CD14-positive monocyte (primary cell): ENCODE results near the gene PACSIN2. TPM values are rescaled to one million over a fixed set of nuclear protein-coding genes. Genes with fewer than 3 reads are reported as not detected.
"Not testable (repeated sequence)": the region's sequence is repeated elsewhere in the genome, so short reads cannot be mapped to it uniquely, and the experiment has no call there.

Source experiments
- DNase-seq, 3 donors: peaks; one replicate each; pipeline ENCODE4 v3.0.0-alpha.2; 2011 to 2022
- H2AFZ ChIP-seq: 2 replicates; pipeline ENCODE4 v1.6.0; 2012; ENCODE audit warnings: mild to moderate bottlenecking, low read depth, low read length, inconsistent platforms; ENCODE audit not compliant: insufficient read depth, poor library complexity, severe bottlenecking
- H3K27ac ChIP-seq, 2 donors: 1 replicate in 1 of 2; 2 replicates in 1 of 2; pipeline ENCODE4 v1.5.1; 2012 to 2013; ENCODE audit warnings: low read length in 2 of 2, control low read depth in 1 of 2, inconsistent platforms in 1 of 2, low read depth in 1 of 2, mild to moderate bottlenecking in 1 of 2
- H3K27me3 ChIP-seq, 2 donors: one replicate each; pipeline versions ENCODE4 v1.6.0 to v1.6.1; 2011 to 2013; ENCODE audit warnings: low read length in 2 of 2; ENCODE audit not compliant: control insufficient read depth in 2 of 2, insufficient read depth in 2 of 2
- H3K36me3 ChIP-seq, 2 donors: replicated peaks in 1 of 2; 1 replicate in 1 of 2; 2 replicates in 1 of 2; pipeline versions ENCODE4 v1.5.1 to v1.6.1; 2012 to 2013; ENCODE audit warnings: low read length in 2 of 2, control low read depth in 1 of 2, inconsistent platforms in 1 of 2, mild to moderate bottlenecking in 1 of 2; ENCODE audit not compliant: insufficient read depth in 2 of 2, control insufficient read depth in 1 of 2
- H3K4me1 ChIP-seq, 2 donors: 1 replicate in 1 of 2; 2 replicates in 1 of 2; pipeline versions ENCODE4 v1.5.1 to v1.6.1; 2012 to 2013; ENCODE audit warnings: low read length in 2 of 2, control low read depth in 1 of 2, inconsistent platforms in 1 of 2, mild to moderate bottlenecking in 1 of 2, moderate library complexity in 1 of 2; ENCODE audit not compliant: insufficient read depth in 2 of 2, control insufficient read depth in 1 of 2
- H3K4me2 ChIP-seq: replicated peaks from 2 replicates; pipeline ENCODE3; 2012; ENCODE audit warnings: low read length, moderate library complexity, mild to moderate bottlenecking; ENCODE audit not compliant: poor library complexity, severe bottlenecking; ENCODE audit errors: extremely low read depth
- H3K4me3 ChIP-seq, 3 experiments: fragments of 200-600 bp in 1 of 3; sonication (generic) in 1 of 3; replicated peaks in 1 of 3; 1 replicate in 2 of 3; 2 replicates in 1 of 3; pipeline ENCODE4 v1.5.1; 2011 to 2013; ENCODE audit warnings: low read length in 3 of 3, mild to moderate bottlenecking in 3 of 3, control low read depth in 2 of 3, low read depth in 2 of 3, inconsistent platforms in 1 of 3, moderate library complexity in 1 of 3
- H3K79me2 ChIP-seq: 2 replicates; pipeline ENCODE4 v1.6.0; 2012; ENCODE audit warnings: mild to moderate bottlenecking, control low read depth, inconsistent platforms, low read length, moderate library complexity; ENCODE audit not compliant: insufficient read depth
- H3K9ac ChIP-seq: 2 replicates; pipeline ENCODE4 v1.6.0; 2017; ENCODE audit warnings: low read length, mild to moderate bottlenecking; ENCODE audit not compliant: insufficient read depth, poor library complexity, severe bottlenecking
- H3K9me3 ChIP-seq, 2 donors: replicated peaks in 1 of 2; 1 replicate in 1 of 2; 2 replicates in 1 of 2; pipeline versions ENCODE4 v1.5.1 to v1.6.1; 2012 to 2013; ENCODE audit warnings: low read length in 2 of 2, control low read depth in 1 of 2; ENCODE audit not compliant: control insufficient read depth in 1 of 2, insufficient read depth in 1 of 2
- H4K20me1 ChIP-seq: 2 replicates; pipeline ENCODE4 v1.6.0; 2012; ENCODE audit warnings: mild to moderate bottlenecking, low read length, control low read depth, moderate library complexity; ENCODE audit not compliant: insufficient read depth
- H3K27ac Mint-ChIP-seq, 7 donors: one replicate each; pipeline ENCODE4 v1.8.0; 2020; ENCODE audit warnings: mild to moderate bottlenecking in 7 of 7, mixed read lengths in 7 of 7, moderate library complexity in 6 of 7, inconsistent platforms in 2 of 7
- H3K27me3 Mint-ChIP-seq, 3 donors: one replicate each; pipeline ENCODE4 v1.8.0; 2021 to 2022; ENCODE audit warnings: low read depth in 3 of 3, mild to moderate bottlenecking in 3 of 3, mixed read lengths in 3 of 3, moderate library complexity in 3 of 3, inconsistent platforms in 1 of 3
- H3K36me3 Mint-ChIP-seq, 2 donors: one replicate each; pipeline ENCODE4 v1.8.0; 2020; ENCODE audit warnings: mixed read lengths in 2 of 2, inconsistent platforms in 1 of 2, mild to moderate bottlenecking in 1 of 2
- H3K4me1 Mint-ChIP-seq: one replicate; pipeline ENCODE4 v1.8.0; 2020; ENCODE audit warnings: mild to moderate bottlenecking, mixed read lengths
- H3K4me3 Mint-ChIP-seq, 2 donors: one replicate each; pipeline ENCODE4 v1.8.0; 2020; ENCODE audit warnings: mild to moderate bottlenecking in 2 of 2, mixed read lengths in 2 of 2, moderate library complexity in 1 of 2
- H3K9me3 Mint-ChIP-seq, 7 donors: one replicate each; pipeline ENCODE4 v1.8.0; 2020 to 2022; ENCODE audit warnings: mixed read lengths in 7 of 7, mild to moderate bottlenecking in 6 of 7, moderate library complexity in 6 of 7, inconsistent platforms in 2 of 7
- WGBS: methylation state at CpG from one replicate; pipeline ENCODE4 v1.1.5; 2013; ENCODE audit warnings: missing lambda C conversion rate; ENCODE audit not compliant: insufficient coverage; 5-methylcytosine and 5-hydroxymethylcytosine counted together
- intact Hi-C, 2 donors: fragments of 100-400 bp; cut with micrococcal nuclease; formaldehyde crosslinking; loops; one replicate each; pipeline versions ENCODE4 v1.15.0 to v1.15.1; 2023
- polyA plus RNA-seq, 3 donors: library from polyadenylated mRNA; depleted of rRNA in 1 of 3; unstranded in 2 of 3; stranded (reverse) in 1 of 3; fragments of 300-500 nt in 2 of 3; fragments of >200 nt in 1 of 3; fragmentation: Illumina TruSeq in 2 of 3; gene quantifications; 1 replicate in 2 of 3; 2 replicates in 1 of 3; pipeline ENCODE4 v1.2.3, GENCODE V29; 2012 to 2021
- TF ChIP-seq, protein P1 (sequence below): fragments of 200-600 bp; IDR thresholded peaks from one replicate; pipeline ENCODE4 v1.8.0; 2022; ENCODE audit warnings: antibody characterized with exemption, mild to moderate bottlenecking

Gene PACSIN2
- polyA plus RNA-seq, 3 donors: 31.2 to 45.7 (median 40.2) TPM

DNA sequence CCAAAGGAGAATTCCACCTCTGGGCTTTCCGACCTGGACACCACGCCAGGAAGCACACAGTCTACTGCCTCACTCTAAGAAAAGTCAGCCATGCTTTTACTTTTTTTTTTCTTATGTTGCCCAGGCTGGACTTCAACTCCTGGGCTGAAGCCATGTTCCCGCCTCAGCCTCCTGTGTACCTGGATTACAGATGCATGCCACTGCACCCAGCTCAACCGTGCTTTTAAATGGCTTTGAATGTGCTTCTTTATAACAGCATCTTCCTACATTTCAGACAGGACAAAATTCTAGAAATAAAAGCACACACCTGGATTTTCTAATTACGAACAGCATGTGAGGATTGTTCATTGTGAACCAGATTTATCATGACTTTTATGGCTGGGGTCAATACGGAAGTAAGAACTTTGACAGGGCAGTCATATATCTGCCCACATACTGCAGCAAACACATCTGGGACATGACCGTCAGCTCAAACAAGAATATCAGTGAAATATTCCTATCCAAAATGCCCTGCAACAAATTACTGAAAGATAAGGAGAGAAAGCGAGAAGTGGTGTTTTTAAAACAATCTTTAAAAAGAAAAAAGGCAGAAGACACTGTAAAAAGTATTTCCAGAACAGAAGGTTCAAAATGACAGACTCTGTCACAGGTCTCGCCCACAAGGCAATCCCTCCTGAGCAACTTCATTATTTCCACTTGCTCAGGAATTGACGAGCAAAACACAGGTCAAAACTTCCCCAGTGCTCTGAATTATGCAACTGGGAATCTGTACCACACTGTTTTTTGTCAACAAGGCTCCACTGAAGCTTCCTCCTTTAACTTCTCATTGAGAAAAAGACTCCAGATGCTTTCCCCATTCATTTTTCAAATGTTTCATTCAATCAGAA lies 42.1 kb downstream of the PACSIN2 start:
- H2AFZ ChIP-seq: no peak overlapping the region
- H3K27ac ChIP-seq: peak overlapping the region; percentile 51 to 76
- H3K4me1 Mint-ChIP-seq: peaks cover 54% of the 10 kb centered on the region
- peaks cover 0 to 2% (median 0%) of the 10 kb centered on the region in 3 donors for H3K27me3 Mint-ChIP-seq
- WGBS: 67% methylated on average over 6 of the region's 10 CpGs
- H3K36me3 ChIP-seq: peaks cover 0 to 11% of the 10 kb centered on the region in 2 donors
- peak overlapping the region; percentile 40 for H3K9ac ChIP-seq
- H3K79me2 ChIP-seq: peaks cover 84% of the 10 kb centered on the region
- peak overlapping the region in 1 of 3 experiments; percentile 45 for H3K4me3 ChIP-seq
- intact Hi-C loops: no loop called here
- H3K9me3 ChIP-seq: no peaks in the 10 kb centered on the region
- H3K27me3 ChIP-seq: no peaks in the 10 kb centered on the region
- H3K36me3 Mint-ChIP-seq: peaks cover 9 to 12% of the 10 kb centered on the region in 2 donors
- TF ChIP-seq, protein P1, sequence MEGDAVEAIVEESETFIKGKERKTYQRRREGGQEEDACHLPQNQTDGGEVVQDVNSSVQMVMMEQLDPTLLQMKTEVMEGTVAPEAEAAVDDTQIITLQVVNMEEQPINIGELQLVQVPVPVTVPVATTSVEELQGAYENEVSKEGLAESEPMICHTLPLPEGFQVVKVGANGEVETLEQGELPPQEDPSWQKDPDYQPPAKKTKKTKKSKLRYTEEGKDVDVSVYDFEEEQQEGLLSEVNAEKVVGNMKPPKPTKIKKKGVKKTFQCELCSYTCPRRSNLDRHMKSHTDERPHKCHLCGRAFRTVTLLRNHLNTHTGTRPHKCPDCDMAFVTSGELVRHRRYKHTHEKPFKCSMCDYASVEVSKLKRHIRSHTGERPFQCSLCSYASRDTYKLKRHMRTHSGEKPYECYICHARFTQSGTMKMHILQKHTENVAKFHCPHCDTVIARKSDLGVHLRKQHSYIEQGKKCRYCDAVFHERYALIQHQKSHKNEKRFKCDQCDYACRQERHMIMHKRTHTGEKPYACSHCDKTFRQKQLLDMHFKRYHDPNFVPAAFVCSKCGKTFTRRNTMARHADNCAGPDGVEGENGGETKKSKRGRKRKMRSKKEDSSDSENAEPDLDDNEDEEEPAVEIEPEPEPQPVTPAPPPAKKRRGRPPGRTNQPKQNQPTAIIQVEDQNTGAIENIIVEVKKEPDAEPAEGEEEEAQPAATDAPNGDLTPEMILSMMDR: no peak
- H4K20me1 ChIP-seq: peaks cover 72% of the 10 kb centered on the region
- H3K4me3 Mint-ChIP-seq: peak overlapping the region in 1 of 2 donors; percentile 71
- H3K4me1 ChIP-seq: peaks cover 42 to 49% of the 10 kb centered on the region in 2 donors
- H3K27ac Mint-ChIP-seq: peak overlapping the region; percentile 64 to 91 (median 84)
- H3K4me2 ChIP-seq: peak overlapping the region; percentile 49
- peak; percentile 72 to 86 (median 81) for DNase-seq
- H3K9me3 Mint-ChIP-seq: peaks cover 0 to 4% (median 0%) of the 10 kb centered on the region in 7 donors

DNA sequence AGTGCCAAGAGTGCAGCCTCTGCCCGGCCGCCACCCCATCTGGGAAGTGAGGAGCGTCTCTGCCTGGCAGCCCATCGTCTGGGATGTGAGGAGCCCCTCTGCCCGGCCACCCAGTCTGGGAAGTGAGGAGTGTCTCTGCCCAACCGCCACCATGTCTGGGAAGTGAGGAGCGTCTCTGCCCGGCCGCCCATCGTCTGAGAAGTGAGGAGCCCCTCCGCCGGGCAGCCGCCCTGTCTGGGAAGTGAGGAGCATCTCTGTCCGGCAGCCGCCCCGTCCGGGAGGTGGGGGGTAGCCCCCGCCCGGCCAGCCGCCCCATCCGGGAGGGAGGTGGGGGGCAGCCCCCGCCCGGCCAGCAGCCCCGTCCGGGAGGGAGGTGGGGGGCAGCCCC lies 43.5 kb downstream of the PACSIN2 start:
- Mint-ChIP-seq H3K27ac (peak overlapping the region in 5 of 7 donors; percentile 37 to 78 (median 58)), H3K36me3 (peaks cover 9 to 19% of the 10 kb centered on the region in 2 donors), H3K4me1 (peaks cover 55% of the 10 kb centered on the region)
- H3K9me3 ChIP-seq, DNase-seq, H3K27me3 ChIP-seq, H3K4me2 ChIP-seq, H3K9ac ChIP-seq, H3K27me3 Mint-ChIP-seq, H2AFZ ChIP-seq, H3K4me3 Mint-ChIP-seq, intact Hi-C loops, H3K27ac ChIP-seq, H3K4me3 ChIP-seq, H3K9me3 Mint-ChIP-seq: not testable (repeated sequence)
- Histone ChIP-seq H3K36me3 (peaks cover 0 to 17% of the 10 kb centered on the region in 2 donors), H3K4me1 (peaks cover 38 to 42% of the 10 kb centered on the region in 2 donors), H4K20me1 (peaks cover 64% of the 10 kb centered on the region), H3K79me2 (peaks cover 85% of the 10 kb centered on the region)
- WGBS: 98% methylated on average over 7 of the region's 25 CpGs
